Activated naive CD4-positive, alpha-beta T cell treated with Interleukin-2 at 50 U/mL for 16 hours (primary cell): ENCODE measurements around the gene CACNB3.
A peak's percentile ranks its signal among the peaks of the same experiment; 100 is the strongest.

Experiments used
- DNase-seq: peaks from one replicate; pipeline ENCODE4 v3.0.0-alpha.2; 2020

Gene CACNB3

GRCh38 chr12:48788854-48789775 is 29.2 kb upstream of the CACNB3 start, which contains the start of gene ADCY6:
ADCY6 (minus strand) TSS chr12:48789089; CDS start chr12:48783434, 5,655 bp downstream.
- DNase-seq = no peak

- DNase-seq = no peak
Observed at GRCh38 chr12:48789858-48790326, 28.4 kb upstream of the CACNB3 start.

- no peak for DNase-seq
Observed at GRCh38 chr12:48793696-48794095, 24.6 kb upstream of the CACNB3 start.

GRCh38 chr12:48794870-48795269 is 23.4 kb upstream of the CACNB3 start:
- DNase-seq = no peak

- DNase-seq = peak; percentile 57
Observed at GRCh38 chr12:48795550-48796455, 22.5 kb upstream of the CACNB3 start.

GRCh38 chr12:48796976-48797375 is 21.3 kb upstream of the CACNB3 start:
- no peak for DNase-seq

- DNase-seq = no peak
Observed at GRCh38 chr12:48800457-48800856, 17.8 kb upstream of the CACNB3 start.

GRCh38 chr12:48800971-48801370 is 17.3 kb upstream of the CACNB3 start:
- no peak for DNase-seq

GRCh38 chr12:48803675-48804074 is 14.6 kb upstream of the CACNB3 start:
- no peak for DNase-seq

- no peak for DNase-seq
Observed at GRCh38 chr12:48807981-48808380, 10.3 kb upstream of the CACNB3 start.

- no peak for DNase-seq
Observed at GRCh38 chr12:48810903-48811431, 7.3 kb upstream of the CACNB3 start.

GRCh38 chr12:48811437-48812090 is 6.7 kb upstream of the CACNB3 start:
- no peak for DNase-seq

- DNase-seq = no peak
Observed at GRCh38 chr12:48812389-48812788, 5.9 kb upstream of the CACNB3 start.

- no peak for DNase-seq
Observed at GRCh38 chr12:48813465-48814261, 4.6 kb upstream of the CACNB3 start.

- peak; percentile 81 for DNase-seq
Observed at GRCh38 chr12:48814262-48815125, 3.8 kb upstream of the CACNB3 start.

GRCh38 chr12:48815126-48816110 is 2.9 kb upstream of the CACNB3 start:
- peak; percentile 33 for DNase-seq

GRCh38 chr12:48816143-48816854 is 2.0 kb upstream of the CACNB3 start:
- no peak for DNase-seq

- DNase-seq = peak; percentile 52
Observed at GRCh38 chr12:48818831-48819590, 715 bp downstream of the CACNB3 start.
